Stimulated activated CD4-positive, alpha-beta T cell treated with anti-CD3 and anti-CD28 coated beads, Interleukin-2, amount 100 ng/mL, for 4 hours (primary cell): ENCODE data around the gene CRACDL.

Experiments used
- DNase-seq: peaks from one replicate; pipeline ENCODE4 v3.0.0-alpha.2; 2020; ENCODE audit warnings: low read depth

The CRACDL gene

DNA sequence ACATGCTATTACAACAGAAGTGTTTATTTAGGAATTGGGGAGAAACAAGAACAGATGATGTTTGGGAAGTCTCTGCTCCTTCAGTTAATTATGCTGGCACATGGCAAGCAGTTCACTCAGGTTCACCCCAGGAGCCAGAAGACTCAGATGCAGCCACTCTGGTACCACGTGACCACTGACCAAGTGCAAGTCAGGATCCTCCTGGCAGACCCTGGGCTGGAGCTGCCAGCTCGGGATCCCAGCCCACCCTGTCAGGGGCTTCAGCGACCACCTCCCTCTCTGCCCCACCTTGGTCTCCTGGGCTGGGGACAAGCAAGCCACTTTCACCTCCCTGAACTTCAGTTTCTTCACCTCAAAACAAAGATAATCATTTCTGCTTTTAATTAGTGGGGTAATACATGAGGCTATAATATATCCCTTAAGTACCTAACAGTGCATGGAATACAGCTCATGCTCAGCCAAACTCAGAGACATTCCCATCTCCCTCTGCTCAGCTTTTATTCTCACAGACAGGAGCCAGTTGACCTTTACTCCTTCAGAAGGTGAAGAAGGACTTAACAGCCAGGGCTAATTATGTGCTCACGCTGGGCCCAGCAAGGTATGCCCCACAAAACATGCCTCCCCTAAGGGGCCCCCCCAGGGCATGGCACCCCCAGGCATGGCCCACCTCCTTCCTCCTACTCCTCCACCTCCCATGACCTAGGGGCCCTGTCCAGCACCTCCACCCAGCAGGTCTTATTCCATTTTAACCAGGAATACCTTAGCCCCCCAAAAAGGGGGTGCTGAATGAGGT lies 11.8 kb downstream of the CRACDL start:
- DNase-seq = no peak

GRCh38 chr2:98923244-98923940 lies 12.6 kb downstream of the CRACDL start:
- DNase-seq = no peak

GRCh38 chr2:98921062-98921461 lies 15.0 kb downstream of the CRACDL start:
- DNase-seq = no peak

GRCh38 chr2:98917031-98917471 lies 19.0 kb downstream of the CRACDL start:
- DNase-seq = no peak

DNA sequence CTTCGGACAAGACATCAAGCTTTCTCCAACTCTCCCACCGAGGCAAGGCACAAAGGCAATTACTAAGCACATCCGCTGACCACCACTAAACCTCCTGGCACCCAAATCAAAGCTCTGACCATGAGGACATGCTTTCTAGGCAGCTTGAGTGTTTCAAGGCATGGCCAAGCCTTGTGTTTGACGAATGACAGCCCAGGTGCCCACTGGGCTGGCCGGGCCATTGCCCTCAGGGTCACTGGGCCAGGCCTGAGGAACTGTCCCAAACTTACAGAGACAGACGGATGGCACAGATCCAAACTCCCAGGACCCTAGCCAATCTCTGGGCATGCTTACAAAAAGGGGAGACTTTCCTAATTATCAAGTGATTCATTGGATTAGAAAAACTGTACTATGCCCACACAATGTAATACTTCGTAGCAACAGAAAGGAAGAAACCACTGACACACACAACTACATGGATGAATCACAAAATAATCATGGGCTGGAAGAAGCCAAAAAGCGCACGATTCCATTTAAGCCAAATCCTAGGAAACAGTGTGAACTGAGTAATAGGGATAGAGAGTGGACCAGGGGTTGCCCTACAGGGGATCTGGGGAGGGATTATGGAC lies 20.2 kb downstream of the CRACDL start:
- no peak for DNase-seq

- DNase-seq = no peak
Observed at GRCh38 chr2:98914713-98915580, 21.1 kb downstream of the CRACDL start.

- DNase-seq = no peak
Observed at GRCh38 chr2:98913916-98914712, 21.9 kb downstream of the CRACDL start.

GRCh38 chr2:98912957-98913915 lies 22.8 kb downstream of the CRACDL start:
- DNase-seq = no peak

GRCh38 chr2:98912221-98912851 lies 23.7 kb downstream of the CRACDL start:
- DNase-seq = no peak

DNA sequence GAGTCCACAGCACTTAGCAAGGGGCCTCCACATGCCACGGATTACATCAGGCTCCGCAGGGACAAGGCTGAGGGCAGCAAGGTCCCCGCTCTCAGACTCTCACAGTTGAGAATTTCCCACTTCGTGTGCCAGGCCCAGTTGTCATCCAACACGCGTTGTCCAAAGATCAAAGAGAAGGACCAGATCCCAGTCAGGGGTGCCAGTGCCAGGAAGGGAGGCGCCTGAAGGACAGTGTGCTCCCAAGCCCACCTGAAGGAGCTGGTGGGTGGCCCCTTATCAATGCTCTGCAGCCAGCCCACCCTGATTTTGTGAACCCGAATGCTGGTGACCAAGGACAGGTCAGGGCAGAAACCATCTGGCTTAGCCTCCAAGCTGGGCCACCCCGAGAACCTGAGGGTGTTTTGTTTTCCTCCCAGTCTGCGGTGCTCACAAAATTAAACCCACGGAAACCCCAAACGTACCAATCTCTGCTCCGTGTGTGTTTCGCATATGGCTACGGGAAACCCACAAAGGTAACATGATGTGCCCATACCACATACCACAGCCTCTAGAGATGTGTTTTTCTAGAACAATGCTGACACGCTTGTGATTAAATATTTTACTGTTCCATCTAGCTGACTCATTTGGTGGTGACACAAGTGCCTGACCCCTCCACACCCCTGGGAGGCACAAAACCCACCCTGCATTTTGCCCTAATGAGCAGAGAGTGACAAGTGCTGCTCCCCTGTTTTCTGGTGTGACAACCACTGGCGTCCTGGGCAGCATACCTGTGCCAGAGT lies 24.5 kb downstream of the CRACDL start:
- DNase-seq = no peak

DNA sequence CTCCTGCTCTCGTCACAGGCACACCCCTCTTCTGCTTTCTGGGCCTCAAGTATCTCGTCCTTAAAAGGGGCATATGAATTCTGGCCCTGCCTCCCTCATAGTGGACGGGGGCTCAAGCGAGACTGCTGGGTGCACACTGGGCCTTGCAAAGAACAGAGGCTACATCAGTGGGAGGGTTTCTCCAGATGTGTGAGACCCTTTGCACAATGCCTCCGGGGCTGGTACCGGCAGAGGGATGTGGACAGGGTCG lies 25.0 kb downstream of the CRACDL start:
- no peak for DNase-seq

- no peak for DNase-seq
Observed at GRCh38 chr2:98910349-98911125, 25.5 kb downstream of the CRACDL start.

DNA sequence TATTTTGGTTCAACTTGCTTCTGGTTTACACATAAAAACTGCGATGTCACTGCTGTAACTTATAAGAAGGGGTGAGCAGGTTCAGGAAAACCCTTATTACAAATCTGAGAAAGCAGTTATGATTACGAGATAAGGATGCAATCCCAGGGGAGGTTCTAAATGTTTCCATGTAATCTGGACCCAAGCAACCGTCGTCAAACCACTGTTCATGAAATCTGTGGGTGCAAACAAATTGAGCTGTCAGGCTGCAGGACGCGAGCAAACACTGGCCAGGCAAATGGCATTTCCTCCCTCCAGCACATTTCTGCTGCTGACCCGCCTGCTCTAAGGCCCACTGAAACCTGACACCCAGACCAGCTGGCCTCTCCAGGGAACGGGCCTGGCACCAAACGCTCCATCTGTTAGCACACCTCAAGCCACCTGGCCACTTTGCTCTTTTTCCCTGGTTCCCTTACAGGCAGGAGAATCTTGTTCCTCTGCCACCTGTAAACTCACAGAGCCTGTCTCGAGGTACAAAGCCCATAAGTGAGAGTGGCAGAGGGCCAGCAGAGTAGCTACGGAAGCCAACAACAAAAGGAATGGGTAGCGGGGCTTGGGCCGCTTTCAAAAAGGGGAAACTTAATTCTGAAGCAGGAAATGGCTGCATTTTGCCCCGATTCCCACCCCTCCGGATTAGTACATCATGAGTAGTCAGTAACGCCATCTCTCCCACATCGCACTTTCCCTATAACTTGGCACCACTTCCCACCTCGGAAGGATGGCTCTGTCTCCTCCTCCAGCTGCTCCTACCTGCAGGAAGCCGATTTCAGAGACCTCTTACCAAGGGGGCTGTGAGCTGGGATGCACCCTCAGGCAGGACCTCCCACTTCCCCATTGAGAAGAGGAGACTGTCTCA lies 26.5 kb downstream of the CRACDL start:
- no peak for DNase-seq

DNA sequence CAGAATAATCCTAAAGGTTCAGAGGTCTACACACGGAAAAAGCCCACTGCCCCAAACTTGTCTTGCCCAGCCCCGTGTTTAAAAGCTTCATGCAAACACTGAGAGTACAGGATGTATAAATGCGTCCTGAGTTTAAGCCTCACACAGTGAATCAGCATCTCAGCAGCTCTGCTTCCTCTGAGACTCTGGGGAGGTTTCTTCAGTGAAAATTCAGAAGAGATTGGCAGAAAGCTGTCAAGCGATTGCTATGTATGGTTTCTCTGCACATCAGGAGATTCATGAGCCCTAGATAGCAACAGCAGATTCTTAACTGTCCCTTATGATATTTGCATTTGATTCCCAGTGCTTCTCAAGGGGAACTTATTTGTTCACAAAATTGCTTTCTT lies 27.1 kb downstream of the CRACDL start:
- no peak for DNase-seq

GRCh38 chr2:98907966-98908905 lies 27.8 kb downstream of the CRACDL start:
- no peak for DNase-seq

DNA sequence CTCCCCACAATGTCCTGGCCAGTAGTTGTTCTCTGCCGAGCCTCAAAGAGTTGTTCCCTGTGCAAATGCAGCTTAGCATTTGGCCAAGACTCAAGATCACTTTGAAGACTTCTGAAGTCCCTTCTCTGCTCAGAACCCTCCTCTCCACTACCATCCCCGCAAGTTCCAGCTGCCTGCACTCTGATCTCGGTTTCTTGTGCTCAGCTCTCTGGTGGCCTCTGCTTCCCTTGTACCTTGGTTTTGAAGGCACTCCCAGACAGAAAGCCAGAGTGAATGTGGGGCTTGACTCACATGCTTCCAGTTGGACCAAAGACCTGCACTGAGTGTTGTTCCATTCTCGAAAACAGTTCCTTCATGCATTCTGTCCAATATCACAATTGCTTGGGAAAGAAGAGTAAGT lies 28.6 kb downstream of the CRACDL start:
- no peak for DNase-seq
